ENCODE results near the gene TAPBPL. TPM values are rescaled to one million over a fixed set of nuclear protein-coding genes. Genes with fewer than 3 reads are reported as not detected.

TAPBPL gene
- total and polyA plus RNA-seq, 2 of the 13 experiments (the other 11 are each of a cell fraction or from before 2014, with no cell fraction given), result 10.0 to 14.5 TPM

DNA sequence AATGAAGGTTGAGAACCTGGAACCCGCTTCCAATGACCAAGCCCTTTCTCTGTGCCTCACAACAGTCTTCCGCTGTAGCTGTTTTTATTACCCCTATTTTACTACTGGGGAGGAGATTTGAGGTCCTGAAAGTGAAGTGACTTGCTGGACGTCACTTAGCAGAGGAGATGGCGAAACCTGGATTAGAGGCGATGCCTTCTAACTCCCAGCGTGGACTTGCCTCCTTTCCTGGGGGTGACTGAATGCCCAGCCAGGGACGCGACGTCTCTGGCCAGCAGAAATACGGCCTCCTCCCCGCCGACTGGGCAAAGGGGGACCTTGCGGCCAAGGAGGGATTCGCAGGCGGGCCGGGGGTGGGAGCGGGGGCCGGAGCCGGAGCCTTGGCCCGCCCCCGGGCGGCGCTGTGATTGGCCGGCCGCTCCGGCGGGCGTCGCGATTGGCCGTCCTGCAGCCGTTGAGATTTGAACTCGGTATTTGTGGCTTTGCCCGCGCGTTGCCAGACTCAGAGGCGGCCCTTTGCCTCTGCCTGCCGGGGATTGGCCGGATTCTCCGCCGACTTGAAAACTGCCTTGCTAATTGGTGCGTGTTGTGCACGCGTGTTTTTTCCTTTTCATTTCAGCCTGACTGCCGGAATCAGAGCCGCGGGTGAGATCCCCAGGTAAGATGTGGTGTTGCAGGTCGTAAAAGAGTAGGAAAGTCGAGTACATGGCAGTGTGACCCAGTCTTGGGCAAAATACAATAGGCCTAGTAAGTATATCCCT lies 41.8 kb downstream of the TAPBPL start, which contains the start of gene NCAPD2 (continued):
- TF ChIP-seq SRSF4 (IDR thresholded peaks at IDR 0.05; ENCODE audit: low read depth, low read length, poor library complexity, severe bottlenecking), result no peak
- no peak for TF ChIP-seq NR2F1 (CRISPR knock-in tag; IDR thresholded peaks at IDR 0.05)
- TF ChIP-seq, protein P1, sequence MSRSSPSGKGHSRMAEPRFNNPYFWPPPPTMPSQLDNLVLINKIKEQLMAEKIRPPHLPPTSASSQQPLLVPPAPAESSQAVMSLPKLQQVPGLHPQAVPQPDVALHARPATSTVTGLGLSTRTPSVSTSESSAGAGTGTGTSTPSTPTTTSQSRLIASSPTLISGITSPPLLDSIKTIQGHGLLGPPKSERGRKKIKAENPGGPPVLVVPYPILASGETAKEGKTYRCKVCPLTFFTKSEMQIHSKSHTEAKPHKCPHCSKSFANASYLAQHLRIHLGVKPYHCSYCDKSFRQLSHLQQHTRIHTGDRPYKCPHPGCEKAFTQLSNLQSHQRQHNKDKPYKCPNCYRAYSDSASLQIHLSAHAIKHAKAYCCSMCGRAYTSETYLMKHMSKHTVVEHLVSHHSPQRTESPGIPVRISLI (CRISPR knock-in tag; IDR thresholded peaks at IDR 0.05; ENCODE audit: borderline replicate concordance), result no peak
- TF ChIP-seq ZNF326 (CRISPR knock-in tag; IDR thresholded peaks at IDR 0.05; ENCODE audit: borderline replicate concordance), result no peak
- TF ChIP-seq CBX5 (CRISPR knock-in tag; IDR thresholded peaks at IDR 0.05; ENCODE audit: borderline replicate concordance), result no peak
- TF ChIP-seq SNAI1 (CRISPR knock-in tag; IDR thresholded peaks at IDR 0.05; ENCODE audit: borderline replicate concordance), result no peak
- no peak for TF ChIP-seq ZNF280B (CRISPR knock-in tag; IDR thresholded peaks at IDR 0.05; ENCODE audit: borderline replicate concordance)
- TF ChIP-seq CHD4 (IDR thresholded peaks at IDR 0.05; ENCODE audit: borderline replicate concordance, low read length), result 0 out of 2 replicates have a peak, but pooled peaks have one; percentile 45
- peak; percentile 24; the same call in 1 of the 2 replicates for TF ChIP-seq HDAC2 (CRISPR knock-in tag; IDR thresholded peaks at IDR 0.05)
- TF ChIP-seq MAFG (CRISPR knock-in tag; IDR thresholded peaks at IDR 0.05), result no peak
- TF ChIP-seq MZF1 (CRISPR knock-in tag; IDR thresholded peaks at IDR 0.05; ENCODE audit: borderline replicate concordance), result 0 out of 2 replicates have a peak, but pooled peaks have one; percentile 30
- TF ChIP-seq, protein P2, sequence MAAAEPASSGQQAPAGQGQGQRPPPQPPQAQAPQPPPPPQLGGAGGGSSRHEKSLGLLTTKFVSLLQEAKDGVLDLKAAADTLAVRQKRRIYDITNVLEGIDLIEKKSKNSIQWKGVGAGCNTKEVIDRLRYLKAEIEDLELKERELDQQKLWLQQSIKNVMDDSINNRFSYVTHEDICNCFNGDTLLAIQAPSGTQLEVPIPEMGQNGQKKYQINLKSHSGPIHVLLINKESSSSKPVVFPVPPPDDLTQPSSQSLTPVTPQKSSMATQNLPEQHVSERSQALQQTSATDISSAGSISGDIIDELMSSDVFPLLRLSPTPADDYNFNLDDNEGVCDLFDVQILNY (CRISPR knock-in tag; conservative IDR thresholded peaks at IDR 0.05), result peak; percentile 83; the same call in 1 of the 2 replicates
- TF ChIP-seq HNF1A (IDR thresholded peaks at IDR 0.05; ENCODE audit: low read depth), result no peak
- TF ChIP-seq HNF1A (CRISPR knock-in tag; IDR thresholded peaks at IDR 0.05; ENCODE audit: borderline replicate concordance), result no peak
- TF ChIP-seq ZNF296 (CRISPR knock-in tag; conservative IDR thresholded peaks at IDR 0.05), result no peak
- no peak for TF ChIP-seq ZNF253 (CRISPR knock-in tag; IDR thresholded peaks at IDR 0.05; ENCODE audit: borderline replicate concordance)
- TF ChIP-seq, protein P3, sequence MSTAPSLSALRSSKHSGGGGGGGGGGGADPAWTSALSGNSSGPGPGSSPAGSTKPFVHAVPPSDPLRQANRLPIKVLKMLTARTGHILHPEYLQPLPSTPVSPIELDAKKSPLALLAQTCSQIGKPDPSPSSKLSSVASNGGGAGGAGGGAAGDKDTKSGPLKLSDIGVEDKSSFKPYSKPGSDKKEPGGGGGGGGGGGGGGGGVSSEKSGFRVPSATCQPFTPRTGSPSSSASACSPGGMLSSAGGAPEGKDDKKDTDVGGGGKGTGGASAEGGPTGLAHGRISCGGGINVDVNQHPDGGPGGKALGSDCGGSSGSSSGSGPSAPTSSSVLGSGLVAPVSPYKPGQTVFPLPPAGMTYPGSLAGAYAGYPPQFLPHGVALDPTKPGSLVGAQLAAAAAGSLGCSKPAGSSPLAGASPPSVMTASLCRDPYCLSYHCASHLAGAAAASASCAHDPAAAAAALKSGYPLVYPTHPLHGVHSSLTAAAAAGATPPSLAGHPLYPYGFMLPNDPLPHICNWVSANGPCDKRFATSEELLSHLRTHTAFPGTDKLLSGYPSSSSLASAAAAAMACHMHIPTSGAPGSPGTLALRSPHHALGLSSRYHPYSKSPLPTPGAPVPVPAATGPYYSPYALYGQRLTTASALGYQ (CRISPR knock-in tag; IDR thresholded peaks at IDR 0.05), result no peak
- 0 out of 2 replicates have a peak, but pooled peaks have one; percentile 2 for TF ChIP-seq ZNF772 (CRISPR knock-in tag; IDR thresholded peaks at IDR 0.05)

All from HepG2 (cell line).